ENCODE measurements around the gene SPA17. TPM values are rescaled to one million over a fixed set of nuclear protein-coding genes. Genes with fewer than 3 reads are reported as not detected.

SPA17 gene
- total RNA-seq, 2 donors from 2014 or later: 4.7 to 5.9 TPM

GRCh38 chr11:124676386-124676785, 2.7 kb downstream of the SPA17 start:
- peaks cover 0 to 27% of the 10 kb centered on the region in 2 donors for H3K4me1 ChIP-seq
- no peaks in the 10 kb centered on the region for H3K36me3 ChIP-seq
- H3K9me3 ChIP-seq: no peaks in the 10 kb centered on the region
- TF ChIP-seq CTCF (IDR thresholded peaks at IDR 0.05): no peak
- no peaks in the 10 kb centered on the region for H3K27me3 ChIP-seq
- peak overlapping the region; percentile 25 to 60 for H3K27ac ChIP-seq
- H3K4me3 ChIP-seq: no peak overlapping the region
- DNase-seq (ENCODE audit: low spot score): no peak

GRCh38 chr11:124678416-124678815, 4.7 kb downstream of the SPA17 start:
- Histone ChIP-seq H3K9me3 (peaks cover 0 to 20% of the 10 kb centered on the region in 2 donors), H3K4me3 (no peak overlapping the region), H3K36me3 (no peaks in the 10 kb centered on the region), H3K27me3 (no peaks in the 10 kb centered on the region), H3K27ac (no peak overlapping the region), H3K4me1 (peaks cover 0 to 18% of the 10 kb centered on the region in 2 donors)
- no peak for TF ChIP-seq CTCF (IDR thresholded peaks at IDR 0.05)
- no peak for DNase-seq (ENCODE audit: low spot score)

- H3K9me3 ChIP-seq: peaks cover 0 to 20% of the 10 kb centered on the region in 2 donors
- no peaks in the 10 kb centered on the region for H3K4me1 ChIP-seq
- H3K4me3 ChIP-seq: no peak overlapping the region
- H3K27me3 ChIP-seq: no peaks in the 10 kb centered on the region
- no peak overlapping the region for H3K27ac ChIP-seq
- no peak for DNase-seq (ENCODE audit: low spot score)
- H3K36me3 ChIP-seq: no peaks in the 10 kb centered on the region
- no peak for TF ChIP-seq CTCF (IDR thresholded peaks at IDR 0.05)
Measured at GRCh38 chr11:124681421-124681820, 7.7 kb downstream of the SPA17 start.

- no peak overlapping the region for H3K4me3 ChIP-seq
- H3K4me1 ChIP-seq: no peaks in the 10 kb centered on the region
- no peak overlapping the region for H3K27ac ChIP-seq
- H3K27me3 ChIP-seq: no peaks in the 10 kb centered on the region
- peaks cover 0 to 20% of the 10 kb centered on the region in 2 donors for H3K9me3 ChIP-seq
- no peaks in the 10 kb centered on the region for H3K36me3 ChIP-seq
- TF ChIP-seq CTCF (IDR thresholded peaks at IDR 0.05): no peak
- DNase-seq (ENCODE audit: low spot score): no peak
Measured at GRCh38 chr11:124682443-124682842, 8.7 kb downstream of the SPA17 start.

GRCh38 chr11:124693142-124693541, 19.4 kb downstream of the SPA17 start:
- no peak overlapping the region for H3K4me3 ChIP-seq
- H3K36me3 ChIP-seq: no peaks in the 10 kb centered on the region
- H3K9me3 ChIP-seq: no peaks in the 10 kb centered on the region
- TF ChIP-seq CTCF (IDR thresholded peaks at IDR 0.05): no peak
- no peaks in the 10 kb centered on the region for H3K27me3 ChIP-seq
- H3K27ac ChIP-seq: no peak overlapping the region
- no peak for DNase-seq (ENCODE audit: low spot score)
- no peaks in the 10 kb centered on the region for H3K4me1 ChIP-seq

- no peak for TF ChIP-seq CTCF (IDR thresholded peaks at IDR 0.05)
- H3K9me3 ChIP-seq: peaks cover 0 to 4% of the 10 kb centered on the region in 2 donors
- H3K4me3 ChIP-seq: no peak overlapping the region
- DNase-seq (ENCODE audit: low spot score): no peak
- no peaks in the 10 kb centered on the region for H3K36me3 ChIP-seq
- no peaks in the 10 kb centered on the region for H3K27me3 ChIP-seq
- H3K4me1 ChIP-seq: no peaks in the 10 kb centered on the region
- H3K27ac ChIP-seq: no peak overlapping the region
Measured at GRCh38 chr11:124699547-124699946, 25.8 kb downstream of the SPA17 start.
